NCI-H1436 (cell line): ENCODE measurements around the gene SPRY4.
"Not testable (repeated sequence)": the region's sequence is repeated elsewhere in the genome, so short reads cannot be mapped to it uniquely, and the experiment has no call there.

Experiments
- DNase-seq: peaks from one replicate; lab custom pipeline; 2025; lab: John Stamatoyannopoulos, UW

Gene SPRY4

GRCh38 chr5:142295084-142295758 is 29.6 kb downstream of the SPRY4 start:
- no peak for DNase-seq

- no peak for DNase-seq
These were observed 31.3 kb downstream of the SPRY4 start for GRCh38 chr5:142293486-142293885.

- no peak for DNase-seq
These were observed 32.0 kb downstream of the SPRY4 start for GRCh38 chr5:142292808-142293207.

GRCh38 chr5:142292249-142292648 is 32.6 kb downstream of the SPRY4 start:
- no peak for DNase-seq

GRCh38 chr5:142290577-142291299 is 34.1 kb downstream of the SPRY4 start:
- no peak for DNase-seq

- DNase-seq = no peak
These were observed 34.9 kb downstream of the SPRY4 start for GRCh38 chr5:142289708-142290576.

- no peak for DNase-seq
These were observed 36.9 kb downstream of the SPRY4 start for GRCh38 chr5:142287973-142288313.

GRCh38 chr5:142287096-142287972 is 37.5 kb downstream of the SPRY4 start:
- DNase-seq = no peak

- DNase-seq = no peak
These were observed 38.7 kb downstream of the SPRY4 start for GRCh38 chr5:142286111-142286510.

GRCh38 chr5:142283304-142283703 is 41.5 kb downstream of the SPRY4 start:
- DNase-seq = no peak

- DNase-seq = no peak
These were observed 42.9 kb downstream of the SPRY4 start for GRCh38 chr5:142281966-142282365.

- DNase-seq = no peak
These were observed 43.8 kb downstream of the SPRY4 start for GRCh38 chr5:142281008-142281367.

- no peak for DNase-seq
These were observed 44.5 kb downstream of the SPRY4 start for GRCh38 chr5:142280066-142281007.

- DNase-seq = no peak
These were observed 46.2 kb downstream of the SPRY4 start for GRCh38 chr5:142278627-142279026.

GRCh38 chr5:142277796-142278195 is 47.0 kb downstream of the SPRY4 start:
- no peak for DNase-seq

- DNase-seq = no peak
These were observed 48.3 kb downstream of the SPRY4 start for GRCh38 chr5:142276517-142276916.

- no peak for DNase-seq
These were observed 49.3 kb downstream of the SPRY4 start for GRCh38 chr5:142275496-142275895.

- DNase-seq = not testable (repeated sequence)
These were observed 52.2 kb downstream of the SPRY4 start for GRCh38 chr5:142272596-142272995.

GRCh38 chr5:142264084-142264483 is 60.7 kb downstream of the SPRY4 start:
- not testable (repeated sequence) for DNase-seq

GRCh38 chr5:142263346-142263745 is 61.5 kb downstream of the SPRY4 start:
- no peak for DNase-seq

- no peak for DNase-seq
These were observed 62.1 kb downstream of the SPRY4 start for GRCh38 chr5:142262683-142263082.
